ACC112 (cell line): ENCODE data around the gene TFF3.

ENCODE experiments used
- H2AFZ ChIP-seq: fragments of 200-600 bp; sonication (generic); one replicate; pipeline ENCODE4 v1.6.0; 2017; ENCODE audit warnings: antibody characterized with exemption, low read length; ENCODE audit not compliant: unreplicated experiment
- H3K27ac ChIP-seq: fragments of 200-600 bp; sonication (generic); 2 replicates; pipeline ENCODE4 v1.5.1; 2014; ENCODE audit warnings: low read depth, mild to moderate bottlenecking, antibody characterized with exemption, low read length, moderate library complexity
- H3K27me3 ChIP-seq: fragments of 200-600 bp; sonication (generic); 2 replicates; pipeline ENCODE4 v1.6.1; 2014; ENCODE audit warnings: mild to moderate bottlenecking, antibody characterized with exemption, low read length, moderate library complexity, mixed read lengths; ENCODE audit not compliant: insufficient read depth
- H3K36me3 ChIP-seq: fragments of 200-600 bp; sonication (generic); 2 replicates; pipeline ENCODE4 v1.6.1; 2016; ENCODE audit warnings: mild to moderate bottlenecking, antibody characterized with exemption, low read length, moderate library complexity, mixed read lengths; ENCODE audit not compliant: insufficient read depth
- H3K4me1 ChIP-seq: fragments of 200-600 bp; sonication (generic); one replicate; pipeline ENCODE4 v1.6.1; 2016; ENCODE audit warnings: low read length, mixed read lengths; ENCODE audit not compliant: insufficient read depth, unreplicated experiment, control insufficient read depth
- H3K4me3 ChIP-seq: fragments of 200-600 bp; sonication (generic); 2 replicates; pipeline ENCODE4 v1.5.1; 2014; ENCODE audit warnings: mild to moderate bottlenecking, low read depth, low read length
- H3K79me2 ChIP-seq: fragments of 200-600 bp; sonication (generic); one replicate; pipeline ENCODE4 v1.6.0; 2016; ENCODE audit warnings: low read length; ENCODE audit not compliant: control insufficient read depth, unreplicated experiment, insufficient read depth

Gene TFF3

DNA sequence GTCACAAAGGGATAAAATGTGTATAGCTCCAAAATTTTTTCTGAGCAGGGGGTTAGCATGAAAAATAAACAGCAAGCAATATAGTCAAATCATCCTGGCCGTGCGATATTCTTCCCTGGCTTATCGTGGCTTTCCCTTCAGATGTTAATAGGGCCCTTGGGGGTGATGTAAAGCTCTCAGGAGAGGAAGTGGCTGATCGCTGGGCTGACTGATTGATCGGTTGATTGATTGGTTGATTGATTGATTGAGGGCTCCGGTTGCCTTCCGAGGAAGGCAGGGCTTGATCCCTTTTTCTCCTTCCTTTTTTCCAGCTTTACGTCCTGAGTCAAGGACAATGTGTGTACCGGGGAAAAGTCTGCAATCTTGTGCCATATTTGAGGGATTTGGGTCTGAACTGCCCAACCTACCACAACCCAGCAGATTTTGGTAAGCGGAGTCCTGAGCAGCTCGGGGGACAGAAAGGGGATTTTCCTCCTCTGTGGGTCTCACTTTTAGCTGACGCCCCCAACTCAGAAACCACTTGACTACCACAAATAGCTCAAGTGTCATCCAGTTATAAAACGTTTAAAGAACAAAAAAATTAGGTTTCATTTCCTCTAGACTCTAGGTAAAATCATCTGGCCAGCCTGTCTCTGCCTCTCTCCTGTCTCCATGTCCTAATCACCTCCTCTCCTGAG lies 29.5 kb downstream of the TFF3 start:
- Histone ChIP-seq H3K79me2 (no peaks in the 10 kb centered on the region), H3K4me1 (no peaks in the 10 kb centered on the region), H3K27me3 (peaks cover 19% of the 10 kb centered on the region), H3K4me3 (no peak overlapping the region), H3K36me3 (no peaks in the 10 kb centered on the region), H3K27ac (no peak overlapping the region), H2AFZ (no peak overlapping the region)

DNA sequence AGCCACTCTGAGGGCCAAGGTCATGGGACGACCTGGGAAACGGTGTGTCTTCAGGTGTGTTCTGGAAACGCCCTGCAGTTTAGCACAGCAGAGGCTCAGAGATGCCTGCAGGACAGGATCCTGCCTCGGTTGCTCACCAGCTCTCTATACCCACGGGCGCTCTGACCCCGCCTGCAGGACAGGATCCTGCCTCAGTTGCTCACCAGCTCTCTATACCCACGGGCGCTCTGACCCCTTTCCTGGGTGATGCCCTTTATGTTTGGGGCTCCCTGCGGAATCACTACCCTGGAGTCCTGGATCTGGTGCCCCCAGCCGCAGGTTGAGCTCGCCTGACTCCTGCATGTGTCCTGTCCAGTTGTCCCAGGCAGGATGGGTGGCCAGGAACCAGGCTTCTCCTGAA lies 32.5 kb downstream of the TFF3 start:
- peaks cover 28% of the 10 kb centered on the region for H3K27me3 ChIP-seq
- no peaks in the 10 kb centered on the region for H3K4me1 ChIP-seq
- H3K79me2 ChIP-seq: no peaks in the 10 kb centered on the region
- H3K4me3 ChIP-seq: no peak overlapping the region
- no peak overlapping the region for H2AFZ ChIP-seq
- H3K27ac ChIP-seq: no peak overlapping the region
- no peaks in the 10 kb centered on the region for H3K36me3 ChIP-seq

DNA sequence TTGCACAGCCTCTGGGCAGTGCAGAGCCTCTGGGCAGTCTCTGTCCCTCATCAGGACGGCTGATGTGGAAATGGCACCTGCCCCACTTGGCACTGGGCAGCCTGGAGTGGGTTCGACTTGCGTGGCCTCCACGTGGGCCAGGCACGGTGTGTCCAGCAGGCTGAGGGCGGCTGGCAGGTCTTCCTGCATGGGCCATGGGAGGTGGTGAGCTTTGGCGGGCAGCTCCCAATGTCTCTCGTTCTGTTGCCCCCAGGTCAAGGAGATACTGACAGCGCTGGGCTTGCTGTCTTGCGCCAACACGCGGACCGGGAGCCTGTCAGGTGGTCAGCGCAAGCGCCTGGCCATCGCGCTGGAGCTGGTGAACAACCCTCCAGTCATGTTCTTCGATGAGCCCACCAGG lies 33.2 kb downstream of the TFF3 start:
- no peak overlapping the region for H3K4me3 ChIP-seq
- H2AFZ ChIP-seq: no peak overlapping the region
- no peaks in the 10 kb centered on the region for H3K79me2 ChIP-seq
- no peak overlapping the region for H3K27ac ChIP-seq
- no peaks in the 10 kb centered on the region for H3K36me3 ChIP-seq
- H3K27me3 ChIP-seq: peaks cover 31% of the 10 kb centered on the region
- no peaks in the 10 kb centered on the region for H3K4me1 ChIP-seq

DNA sequence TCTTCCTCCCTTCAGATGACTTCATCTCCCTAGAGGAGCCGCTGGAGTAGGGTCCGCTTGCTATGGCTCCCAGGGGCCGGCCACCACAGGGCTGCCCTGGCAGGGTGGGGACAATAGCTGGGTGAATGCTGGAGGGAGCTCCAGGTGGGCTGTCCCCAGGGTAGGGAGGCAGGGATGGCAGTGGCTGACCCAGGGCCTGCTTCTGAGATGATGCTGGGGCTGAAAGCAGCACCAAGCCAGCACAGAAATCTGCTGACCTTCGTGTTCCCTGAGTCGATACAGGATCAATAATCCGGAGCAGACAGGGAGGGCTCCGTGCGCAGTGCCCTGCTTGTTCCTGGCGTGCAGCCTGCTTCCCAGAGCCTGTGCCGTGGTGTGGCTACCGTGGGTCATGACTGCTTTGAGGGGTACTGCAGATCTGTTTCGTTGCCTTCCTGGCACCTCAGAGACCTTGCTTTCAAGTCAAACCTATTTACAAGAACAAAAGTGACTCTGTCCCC lies 34.0 kb downstream of the TFF3 start:
- H3K4me3 ChIP-seq: no peak overlapping the region
- H3K27ac ChIP-seq: no peak overlapping the region
- no peaks in the 10 kb centered on the region for H3K36me3 ChIP-seq
- H3K4me1 ChIP-seq: no peaks in the 10 kb centered on the region
- H3K79me2 ChIP-seq: no peaks in the 10 kb centered on the region
- no peak overlapping the region for H2AFZ ChIP-seq
- peaks cover 23% of the 10 kb centered on the region; the same call in 1 of the 2 replicates for H3K27me3 ChIP-seq

DNA sequence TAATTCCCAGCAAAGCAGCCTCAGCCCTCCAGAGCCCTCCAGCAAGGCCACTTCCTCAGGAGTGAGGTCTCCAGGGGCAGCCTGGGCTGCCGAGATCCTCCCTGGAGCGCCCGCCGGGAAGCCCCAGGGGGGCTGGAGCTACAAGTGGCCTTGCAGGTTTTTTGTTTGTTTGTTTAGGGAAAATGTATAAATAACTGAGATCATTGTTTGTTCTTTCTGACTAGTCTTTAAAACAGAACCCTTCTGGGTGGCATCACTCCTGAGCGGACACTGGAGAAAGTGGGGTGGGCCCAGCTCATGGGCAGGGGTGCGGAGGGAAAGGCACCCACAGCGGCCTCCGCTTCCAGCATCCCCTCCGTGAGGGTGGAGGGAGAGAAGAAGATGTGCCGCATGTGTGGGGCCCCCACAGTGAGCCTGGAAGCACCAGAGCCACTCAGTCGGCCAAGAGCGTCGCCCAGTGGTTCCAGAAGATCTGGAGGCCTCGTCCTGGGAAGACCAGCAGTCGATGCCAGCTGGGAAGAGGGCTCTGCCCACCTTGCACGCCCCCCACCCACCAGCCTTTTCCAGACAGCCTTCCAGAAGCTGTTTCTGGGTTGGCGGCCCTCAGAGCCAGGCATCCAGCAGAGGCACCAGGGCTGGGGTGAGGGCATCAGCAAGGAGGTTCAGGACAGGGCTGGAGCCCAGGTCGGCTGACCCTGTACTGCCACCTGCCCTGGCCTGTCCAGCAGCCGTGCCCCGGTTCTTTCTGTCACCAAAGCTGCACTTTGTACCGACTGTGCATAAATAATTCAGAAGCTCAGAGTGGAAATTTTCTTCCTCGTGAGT lies 34.6 kb downstream of the TFF3 start:
- Histone ChIP-seq H3K36me3 (no peaks in the 10 kb centered on the region), H3K79me2 (no peaks in the 10 kb centered on the region), H3K27ac (no peak overlapping the region), H3K27me3 (peaks cover 17% of the 10 kb centered on the region; the same call in 1 of the 2 replicates), H2AFZ (no peak overlapping the region), H3K4me3 (no peak overlapping the region), H3K4me1 (no peaks in the 10 kb centered on the region)

DNA sequence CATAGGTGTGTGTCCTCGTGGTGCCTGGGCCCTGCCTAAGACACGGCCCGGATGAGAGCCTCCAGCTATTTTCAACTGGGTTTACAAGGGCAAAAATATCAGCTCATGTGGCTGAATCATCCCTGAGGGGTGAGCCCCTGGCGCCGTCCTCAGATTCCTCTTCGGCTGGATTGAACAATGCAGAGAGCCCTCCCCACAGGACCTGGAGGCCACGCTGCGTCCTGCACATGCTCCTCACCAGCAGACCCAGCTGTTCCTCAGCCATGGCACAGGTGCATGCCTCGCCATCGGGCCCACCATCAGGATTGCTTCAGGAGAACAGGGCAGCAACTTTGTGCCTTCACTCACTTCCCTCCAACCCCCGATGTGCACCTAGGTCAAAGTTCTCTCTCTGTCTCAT lies 35.3 kb downstream of the TFF3 start:
- H3K27ac ChIP-seq: no peak overlapping the region
- H3K36me3 ChIP-seq: no peaks in the 10 kb centered on the region
- H3K4me1 ChIP-seq: no peaks in the 10 kb centered on the region
- no peaks in the 10 kb centered on the region for H3K79me2 ChIP-seq
- H3K27me3 ChIP-seq: peaks cover 15% of the 10 kb centered on the region; the same call in 1 of the 2 replicates
- H2AFZ ChIP-seq: no peak overlapping the region
- H3K4me3 ChIP-seq: no peak overlapping the region

DNA sequence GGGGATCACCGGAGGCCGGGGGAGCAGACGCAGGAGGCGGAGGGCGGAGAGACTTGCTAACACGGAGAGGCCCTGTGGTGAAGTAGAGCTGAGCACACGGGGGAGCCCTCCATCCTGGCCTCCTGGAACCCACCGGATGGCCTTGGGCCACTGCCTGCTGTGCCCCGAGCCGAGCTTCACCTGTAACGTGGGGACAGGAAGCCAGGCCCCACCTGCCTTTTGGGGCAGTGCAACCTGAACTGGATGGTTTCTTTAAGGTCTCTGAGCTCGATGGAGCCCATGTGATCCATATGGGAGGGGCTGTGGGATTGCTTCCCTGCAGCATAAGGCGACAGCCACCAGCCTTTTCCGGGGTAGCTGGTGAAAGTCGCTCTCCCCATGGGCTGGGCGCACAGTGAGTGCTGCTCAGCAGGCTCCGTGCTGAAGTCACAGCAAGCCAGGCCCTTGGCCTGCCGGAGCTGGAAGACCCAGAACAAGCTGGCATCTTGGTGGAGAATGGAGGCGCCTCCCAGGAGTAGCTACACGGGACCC lies 35.8 kb downstream of the TFF3 start:
- Histone ChIP-seq H3K4me1 (no peaks in the 10 kb centered on the region), H3K27me3 (peaks cover 12% of the 10 kb centered on the region; the same call in 1 of the 2 replicates), H3K27ac (no peak overlapping the region), H2AFZ (no peak overlapping the region), H3K36me3 (no peaks in the 10 kb centered on the region), H3K79me2 (no peaks in the 10 kb centered on the region), H3K4me3 (no peak overlapping the region)

DNA sequence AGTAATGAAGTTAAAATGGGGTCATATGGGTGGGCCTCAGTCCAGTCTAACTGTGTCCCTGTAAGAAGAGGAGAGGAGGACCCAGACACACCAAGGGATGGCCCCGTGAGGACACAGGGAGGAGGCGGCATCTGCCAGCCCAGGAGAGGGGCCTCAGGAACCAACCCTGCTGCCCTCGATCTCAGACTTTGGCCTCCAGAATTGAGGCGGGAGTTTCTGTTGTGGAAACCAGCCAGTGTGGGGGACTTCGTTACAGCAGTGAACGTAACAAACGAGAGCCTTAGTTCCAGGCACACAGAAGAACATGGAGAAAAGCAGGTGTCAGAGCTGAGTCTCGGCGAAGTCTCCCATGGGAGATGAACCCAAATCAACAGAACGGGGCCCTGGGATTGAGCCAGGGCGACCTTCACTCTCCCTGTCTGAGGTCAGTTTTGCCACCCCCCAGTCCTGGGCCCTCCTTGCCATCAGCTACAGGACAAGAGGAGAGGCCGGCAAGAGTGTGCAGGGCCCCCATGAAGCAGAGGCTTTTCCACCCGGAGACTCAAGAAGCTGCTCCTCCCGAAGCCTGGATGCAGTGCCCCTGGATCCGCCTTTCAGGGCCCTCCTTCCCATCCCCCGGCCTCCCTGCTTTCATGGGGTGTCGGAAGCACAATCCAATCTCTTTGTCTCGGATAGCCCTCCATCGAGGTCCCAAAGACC lies 36.6 kb downstream of the TFF3 start:
- H3K36me3 ChIP-seq: no peaks in the 10 kb centered on the region

DNA sequence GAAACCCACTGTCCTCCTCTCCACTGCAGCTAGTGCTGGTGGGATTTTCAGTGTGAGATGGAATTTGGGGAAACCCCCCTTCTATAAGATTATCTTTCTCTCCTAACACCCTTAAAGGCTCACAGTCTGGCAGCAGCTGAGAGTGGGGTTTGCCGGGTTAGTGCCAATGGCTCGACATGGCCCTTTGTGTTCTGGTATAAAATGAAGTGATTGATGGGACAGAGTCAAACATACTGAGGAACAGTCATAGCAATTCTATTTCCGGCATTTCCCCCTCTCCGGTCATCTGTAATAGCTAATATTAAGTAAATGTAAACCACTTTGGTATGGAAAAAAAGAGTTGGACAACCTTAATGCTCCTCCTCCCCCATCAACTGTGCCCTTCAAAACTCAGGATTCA lies 37.6 kb downstream of the TFF3 start:
- Histone ChIP-seq H3K27ac (no peak overlapping the region), H3K79me2 (no peaks in the 10 kb centered on the region), H2AFZ (no peak overlapping the region), H3K4me1 (no peaks in the 10 kb centered on the region), H3K36me3 (no peaks in the 10 kb centered on the region), H3K27me3 (peaks cover 12% of the 10 kb centered on the region; the same call in 1 of the 2 replicates), H3K4me3 (no peak overlapping the region)

More for the DNA sequence above, 36.6 kb downstream of the TFF3 start:
- H3K27ac ChIP-seq: no peak overlapping the region
- no peaks in the 10 kb centered on the region for H3K4me1 ChIP-seq
- H2AFZ ChIP-seq: no peak overlapping the region
- H3K79me2 ChIP-seq: no peaks in the 10 kb centered on the region
- no peak overlapping the region for H3K4me3 ChIP-seq
- H3K27me3 ChIP-seq: peaks cover 12% of the 10 kb centered on the region; the same call in 1 of the 2 replicates

DNA sequence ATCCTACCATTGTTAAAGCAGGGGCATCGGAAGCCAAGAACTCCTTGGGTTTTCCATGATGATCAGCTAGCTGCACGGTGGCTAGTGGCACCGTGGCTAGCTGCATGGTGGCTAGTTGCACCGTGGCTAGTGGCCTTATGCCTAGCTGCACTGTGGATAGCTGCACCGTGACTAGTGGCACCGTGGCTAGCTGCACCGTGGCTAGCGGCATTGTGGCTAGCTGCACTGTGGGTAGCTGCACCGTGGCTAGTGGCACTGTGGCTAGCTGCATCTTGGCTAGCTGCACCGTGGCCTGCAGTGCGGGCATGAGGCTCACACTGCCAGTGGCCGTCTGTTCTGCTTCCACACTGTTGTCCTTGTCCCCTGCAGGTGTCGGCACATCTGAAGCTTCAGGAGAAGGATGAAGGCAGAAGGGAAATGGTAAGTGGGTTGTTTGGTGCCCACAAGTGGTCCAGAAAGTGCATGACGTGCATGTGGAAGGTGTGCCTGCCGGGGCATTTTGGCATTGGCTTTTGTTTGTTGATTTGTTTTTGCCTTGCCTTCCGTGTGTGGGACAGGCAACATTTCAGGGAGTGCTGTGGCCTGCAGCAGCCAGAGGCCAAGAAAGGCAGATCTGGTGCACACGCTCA lies 38.6 kb downstream of the TFF3 start:
- Histone ChIP-seq H3K4me1 (no peaks in the 10 kb centered on the region), H3K36me3 (no peaks in the 10 kb centered on the region), H3K27ac (no peak overlapping the region), H3K27me3 (peaks cover 12% of the 10 kb centered on the region; the same call in 1 of the 2 replicates), H2AFZ (no peak overlapping the region), H3K4me3 (no peak overlapping the region), H3K79me2 (no peaks in the 10 kb centered on the region)
